ENCODE measurements around the gene MAGEA4. TPM values are rescaled to one million over a fixed set of nuclear protein-coding genes. Genes with fewer than 3 reads are reported as not detected.

Gene MAGEA4
- polyA plus RNA-seq, 3 donors, result not detected

DNA sequence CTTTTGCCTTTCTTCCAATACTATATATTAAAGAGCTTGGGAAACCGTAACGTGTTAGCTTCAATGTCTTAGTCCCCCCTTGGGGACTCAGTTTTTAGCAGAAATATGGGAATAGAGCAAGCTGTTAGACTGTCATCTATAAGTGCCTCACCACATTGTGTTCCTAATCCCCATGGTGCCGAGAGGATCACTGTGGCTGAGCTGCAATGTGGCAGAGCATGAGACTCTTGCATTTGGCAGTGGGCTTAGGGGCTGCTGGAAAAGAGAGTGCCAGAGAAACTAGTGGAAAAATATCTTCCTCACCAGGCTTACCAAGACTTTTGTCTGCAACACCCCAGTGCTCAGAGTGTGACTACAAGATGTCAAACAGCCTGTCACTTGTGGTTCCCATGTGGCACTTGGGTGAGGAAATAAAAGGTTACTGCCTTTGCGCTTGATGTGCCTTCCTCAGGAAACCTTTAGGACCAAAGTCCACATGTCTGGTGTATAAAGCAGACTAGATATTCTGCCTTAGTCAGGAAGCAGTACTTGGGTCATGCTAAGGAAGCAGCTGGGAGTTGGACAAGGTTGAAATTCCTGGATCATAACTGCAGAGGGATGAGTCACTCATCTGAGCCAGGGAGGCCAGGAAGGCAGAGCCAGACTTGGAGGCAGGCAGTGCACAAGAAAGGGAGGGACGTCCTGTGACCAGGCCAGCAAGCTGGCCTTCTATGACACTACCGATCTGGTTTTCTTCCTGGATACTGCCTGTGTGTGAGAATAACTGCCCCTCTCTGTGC is 9.7 kb upstream of the MAGEA4 start:
- no peaks in the 10 kb centered on the region for H3K36me3 Mint-ChIP-seq
- no peaks in the 10 kb centered on the region for H3K36me3 ChIP-seq (replicated peaks in 1 of 2; ENCODE audit: control insufficient read depth in 1 of 2, insufficient read depth in 2 of 2, low read length in 2 of 2)
- H3K4me3 Mint-ChIP-seq, result no peak overlapping the region
- H3K9me3 Mint-ChIP-seq, result peaks cover 0 to 17% (median 5%) of the 10 kb centered on the region in 7 donors
- no peak for DNase-seq
- H3K9ac ChIP-seq (ENCODE audit: insufficient read depth, low read length, poor library complexity, severe bottlenecking), result no peak overlapping the region
- H3K27ac ChIP-seq (ENCODE audit: low read depth in 1 of 2, low read length in 2 of 2), result no peak overlapping the region
- WGBS (ENCODE audit: insufficient coverage), result no CpG with 5 or more reads among the region's 6 CpGs
- H3K9me3 ChIP-seq (replicated peaks in 1 of 2; ENCODE audit: control insufficient read depth in 1 of 2, insufficient read depth in 1 of 2, low read length in 2 of 2), result no peaks in the 10 kb centered on the region
- no peak overlapping the region for H2AFZ ChIP-seq (ENCODE audit: insufficient read depth, low read depth, low read length, poor library complexity, severe bottlenecking)
- no peak overlapping the region for H3K4me3 ChIP-seq (replicated peaks in 1 of 3; ENCODE audit: low read depth in 2 of 3, low read length in 3 of 3)
- TF ChIP-seq, protein P1, sequence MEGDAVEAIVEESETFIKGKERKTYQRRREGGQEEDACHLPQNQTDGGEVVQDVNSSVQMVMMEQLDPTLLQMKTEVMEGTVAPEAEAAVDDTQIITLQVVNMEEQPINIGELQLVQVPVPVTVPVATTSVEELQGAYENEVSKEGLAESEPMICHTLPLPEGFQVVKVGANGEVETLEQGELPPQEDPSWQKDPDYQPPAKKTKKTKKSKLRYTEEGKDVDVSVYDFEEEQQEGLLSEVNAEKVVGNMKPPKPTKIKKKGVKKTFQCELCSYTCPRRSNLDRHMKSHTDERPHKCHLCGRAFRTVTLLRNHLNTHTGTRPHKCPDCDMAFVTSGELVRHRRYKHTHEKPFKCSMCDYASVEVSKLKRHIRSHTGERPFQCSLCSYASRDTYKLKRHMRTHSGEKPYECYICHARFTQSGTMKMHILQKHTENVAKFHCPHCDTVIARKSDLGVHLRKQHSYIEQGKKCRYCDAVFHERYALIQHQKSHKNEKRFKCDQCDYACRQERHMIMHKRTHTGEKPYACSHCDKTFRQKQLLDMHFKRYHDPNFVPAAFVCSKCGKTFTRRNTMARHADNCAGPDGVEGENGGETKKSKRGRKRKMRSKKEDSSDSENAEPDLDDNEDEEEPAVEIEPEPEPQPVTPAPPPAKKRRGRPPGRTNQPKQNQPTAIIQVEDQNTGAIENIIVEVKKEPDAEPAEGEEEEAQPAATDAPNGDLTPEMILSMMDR (IDR thresholded peaks at IDR 0.05), result no peak
- H3K4me1 ChIP-seq (ENCODE audit: control insufficient read depth in 1 of 2, insufficient read depth in 2 of 2, low read length in 2 of 2), result no peaks in the 10 kb centered on the region
- no peaks in the 10 kb centered on the region for H3K79me2 ChIP-seq (ENCODE audit: insufficient read depth, low read length)
- H3K27ac Mint-ChIP-seq, result peak overlapping the region in 1 of 7 donors; percentile 66
- H3K4me1 Mint-ChIP-seq, result no peaks in the 10 kb centered on the region
- H3K4me2 ChIP-seq (replicated peaks; ENCODE audit: extremely low read depth, low read length, poor library complexity, severe bottlenecking), result no peak overlapping the region
- no peaks in the 10 kb centered on the region for H4K20me1 ChIP-seq (ENCODE audit: insufficient read depth, low read length)
- H3K27me3 Mint-ChIP-seq (ENCODE audit: low read depth in 3 of 3), result peaks cover 0 to 3% (median 3%) of the 10 kb centered on the region in 3 donors
- intact Hi-C loops (cut with micrococcal nuclease), result no loop called here
- no peaks in the 10 kb centered on the region for H3K27me3 ChIP-seq (ENCODE audit: control insufficient read depth in 2 of 2, insufficient read depth in 2 of 2, low read length in 2 of 2)

DNA sequence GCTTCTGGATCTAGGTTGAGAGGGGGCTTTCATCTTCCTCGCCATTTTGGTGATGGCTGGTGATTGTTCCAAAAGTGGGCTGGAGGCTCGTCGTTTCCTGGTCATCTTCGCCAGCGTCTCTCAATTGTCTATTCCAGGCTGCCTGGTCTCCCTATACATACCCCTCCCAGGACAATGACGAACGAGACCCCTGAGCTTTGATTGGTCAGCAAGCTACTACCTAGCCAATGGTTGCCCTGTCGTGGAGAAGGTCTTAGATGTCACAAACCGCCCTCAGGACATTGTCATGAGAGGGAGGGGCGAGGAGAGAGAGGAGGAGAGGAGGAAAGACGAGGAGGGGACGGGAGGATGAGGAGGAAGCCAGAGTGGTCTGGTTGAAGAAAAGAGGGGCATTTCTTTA is 7.7 kb upstream of the MAGEA4 start:
- no peaks in the 10 kb centered on the region for H3K36me3 ChIP-seq (replicated peaks in 1 of 2; ENCODE audit: control insufficient read depth in 1 of 2, insufficient read depth in 2 of 2, low read length in 2 of 2)
- DNase-seq, result no peak
- Mint-ChIP-seq H3K4me3 (no peak overlapping the region), H3K4me1 (no peaks in the 10 kb centered on the region), H3K36me3 (no peaks in the 10 kb centered on the region), H3K27ac (no peak overlapping the region), H3K9me3 (peaks cover 0 to 17% (median 5%) of the 10 kb centered on the region in 7 donors), H3K27me3 (ENCODE audit: low read depth in 3 of 3) (peaks cover 0 to 3% (median 3%) of the 10 kb centered on the region in 3 donors)
- TF ChIP-seq, protein P1 (IDR thresholded peaks at IDR 0.05), result no peak
- H4K20me1 ChIP-seq (ENCODE audit: insufficient read depth, low read length), result no peaks in the 10 kb centered on the region
- intact Hi-C loops (cut with micrococcal nuclease), result no loop called here
- H3K4me2 ChIP-seq (replicated peaks; ENCODE audit: extremely low read depth, low read length, poor library complexity, severe bottlenecking), result no peak overlapping the region
- no peak overlapping the region for H3K9ac ChIP-seq (ENCODE audit: insufficient read depth, low read length, poor library complexity, severe bottlenecking)
- no peak overlapping the region for H2AFZ ChIP-seq (ENCODE audit: insufficient read depth, low read depth, low read length, poor library complexity, severe bottlenecking)
- no peaks in the 10 kb centered on the region for H3K79me2 ChIP-seq (ENCODE audit: insufficient read depth, low read length)
- no peaks in the 10 kb centered on the region for H3K27me3 ChIP-seq (ENCODE audit: control insufficient read depth in 2 of 2, insufficient read depth in 2 of 2, low read length in 2 of 2)
- no peak overlapping the region for H3K4me3 ChIP-seq (replicated peaks in 1 of 3; ENCODE audit: low read depth in 2 of 3, low read length in 3 of 3)
- H3K4me1 ChIP-seq (ENCODE audit: control insufficient read depth in 1 of 2, insufficient read depth in 2 of 2, low read length in 2 of 2), result no peaks in the 10 kb centered on the region
- no peak overlapping the region for H3K27ac ChIP-seq (ENCODE audit: low read depth in 1 of 2, low read length in 2 of 2)
- no peaks in the 10 kb centered on the region for H3K9me3 ChIP-seq (replicated peaks in 1 of 2; ENCODE audit: control insufficient read depth in 1 of 2, insufficient read depth in 1 of 2, low read length in 2 of 2)
- no CpG with 5 or more reads among the region's 12 CpGs for WGBS (ENCODE audit: insufficient coverage)

All from CD14-positive monocyte (primary cell).